ENCODE results near the gene SMOC2. TPM values are rescaled to one million over a fixed set of nuclear protein-coding genes. Genes with fewer than 3 reads are reported as not detected.

SMOC2 gene
- total and polyA plus RNA-seq, 2 of the 13 experiments (the other 11 are each of a cell fraction or from before 2014, with no cell fraction given): not detected

GRCh38 chr6:168713839-168714238, 272.9 kb downstream of the SMOC2 start (continued):
- no peak for TF ChIP-seq ZBTB4 (CRISPR knock-in tag; IDR thresholded peaks at IDR 0.05; ENCODE audit: borderline replicate concordance)
- TF ChIP-seq CC2D1A (CRISPR knock-in tag; IDR thresholded peaks at IDR 0.05): no peak
- TF ChIP-seq SCMH1 (CRISPR knock-in tag; IDR thresholded peaks at IDR 0.05; ENCODE audit: borderline replicate concordance): no peak
- TF ChIP-seq CAMTA2 (CRISPR knock-in tag; IDR thresholded peaks at IDR 0.05; ENCODE audit: borderline replicate concordance): no peak
- peak; percentile 54; the same call in 1 of the 2 replicates for TF ChIP-seq ZNF770 (CRISPR knock-in tag; IDR thresholded peaks at IDR 0.05)
- TF ChIP-seq HNF1B (CRISPR knock-in tag; IDR thresholded peaks at IDR 0.05): no peak
- no peak for TF ChIP-seq ZEB1 (IDR thresholded peaks at IDR 0.05; ENCODE audit: insufficient replicate concordance, low read depth)
- no peak for TF ChIP-seq PBX3 (CRISPR knock-in tag; IDR thresholded peaks at IDR 0.05; ENCODE audit: borderline replicate concordance)
- no peak for TF ChIP-seq POGK (CRISPR knock-in tag; conservative IDR thresholded peaks at IDR 0.05)
- TF ChIP-seq ZNF800 (CRISPR knock-in tag; IDR thresholded peaks at IDR 0.05): no peak
- 0 out of 2 replicates have a peak, but pooled peaks have one; percentile 11 for TF ChIP-seq SMC3 (IDR thresholded peaks at IDR 0.05; ENCODE audit: low read length)
- no peak for TF ChIP-seq TOPORS (CRISPR knock-in tag; IDR thresholded peaks at IDR 0.05)
- no peak for TF ChIP-seq ZNF713 (CRISPR knock-in tag; IDR thresholded peaks at IDR 0.05)
- no peak for TF ChIP-seq ZNF784 (CRISPR knock-in tag; IDR thresholded peaks at IDR 0.05; ENCODE audit: borderline replicate concordance)
- TF ChIP-seq MAFF (IDR thresholded peaks at IDR 0.05; ENCODE audit: low read depth, low read length): no peak
- TF ChIP-seq NR2C2 (CRISPR knock-in tag; IDR thresholded peaks at IDR 0.05; ENCODE audit: borderline replicate concordance): no peak

All from HepG2 (cell line).